ENCODE results near the gene OR11H1. TPM values are rescaled to one million over a fixed set of nuclear protein-coding genes. Genes with fewer than 3 reads are reported as not detected.
"Not testable (repeated sequence)": the region's sequence is repeated elsewhere in the genome, so short reads cannot be mapped to it uniquely, and the experiment has no call there.

The OR11H1 gene, protein sequence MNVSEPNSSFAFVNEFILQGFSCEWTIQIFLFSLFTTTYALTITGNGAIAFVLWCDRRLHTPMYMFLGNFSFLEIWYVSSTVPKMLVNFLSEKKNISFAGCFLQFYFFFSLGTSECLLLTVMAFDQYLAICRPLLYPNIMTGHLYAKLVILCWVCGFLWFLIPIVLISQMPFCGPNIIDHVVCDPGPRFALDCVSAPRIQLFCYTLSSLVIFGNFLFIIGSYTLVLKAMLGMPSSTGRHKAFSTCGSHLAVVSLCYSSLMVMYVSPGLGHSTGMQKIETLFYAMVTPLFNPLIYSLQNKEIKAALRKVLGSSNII
- total RNA-seq (2014; rRNA removed; shearing (Covaris generic)): not detected in 2 replicates
- polyA plus RNA-seq (2014; cell fraction: nucleus; rRNA removed): not detected in 2 replicates

DNA sequence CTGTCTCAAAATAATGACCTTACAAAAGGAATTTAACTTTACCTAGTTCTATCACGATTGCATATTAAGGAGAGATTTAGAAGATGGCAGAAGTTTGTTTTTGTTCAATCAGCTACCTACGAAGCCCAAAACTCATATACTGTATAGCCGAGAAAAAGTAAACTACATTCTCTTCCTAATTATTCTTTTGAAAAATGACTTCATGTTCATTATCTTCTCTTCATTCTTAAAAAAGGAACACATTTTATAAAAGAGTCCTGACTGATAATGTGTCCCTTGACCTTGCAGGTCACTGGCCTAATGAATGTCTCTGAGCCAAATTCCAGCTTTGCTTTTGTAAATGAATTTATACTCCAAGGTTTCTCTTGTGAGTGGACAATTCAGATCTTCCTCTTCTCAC is at the start of gene OR11H1:
TSS of gene OR11H1 (plus strand) at position 301 of the 400 bp plus-strand sequence. CDS start at position 301, 0 bp downstream.
- not testable (repeated sequence) for DNase-seq (ENCODE audit: extremely low read depth, low read depth)

DNA sequence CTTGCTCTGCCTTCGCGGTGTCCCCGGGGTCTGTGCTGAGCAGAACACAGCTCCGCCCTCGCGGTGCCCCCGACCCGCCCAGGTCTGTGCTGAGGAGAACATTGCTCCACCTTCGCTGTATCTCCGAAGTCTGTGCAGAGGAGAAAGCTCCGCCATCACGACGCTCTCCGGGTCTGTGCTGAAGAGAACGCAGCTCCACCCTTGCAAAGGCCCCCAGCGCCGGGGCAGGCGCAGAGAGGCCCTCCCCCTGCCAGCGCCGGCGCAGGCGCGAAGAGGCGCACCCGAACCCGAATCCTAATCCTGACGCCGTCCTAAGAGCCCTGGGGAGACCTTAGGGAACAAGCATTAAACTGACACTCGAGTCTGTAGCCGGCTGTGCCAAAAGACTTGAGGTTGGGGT is 18.0 kb upstream of the OR11H1 start:
- DNase-seq (ENCODE audit: extremely low read depth, low read depth): not testable (repeated sequence)

DNA sequence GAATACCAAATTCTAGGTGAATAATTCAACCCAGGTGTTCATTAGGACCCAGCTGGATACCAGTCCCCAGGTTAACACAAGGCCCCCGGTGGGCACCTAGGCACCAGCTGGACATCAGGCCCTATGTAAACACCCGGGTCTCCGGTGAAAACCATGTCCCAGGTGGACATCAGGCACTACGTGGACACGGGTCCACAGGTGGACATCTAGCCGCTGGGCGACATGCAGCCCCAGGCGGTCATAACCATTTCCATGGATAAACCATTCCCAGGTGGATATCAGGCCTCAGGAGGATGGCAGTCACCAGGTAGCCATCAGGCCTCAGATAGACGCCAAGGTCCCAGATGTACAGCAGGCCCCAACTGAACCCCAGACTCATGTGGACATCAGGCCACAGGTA is 12.1 kb upstream of the OR11H1 start:
- DNase-seq (ENCODE audit: extremely low read depth, low read depth): not testable (repeated sequence)

DNA sequence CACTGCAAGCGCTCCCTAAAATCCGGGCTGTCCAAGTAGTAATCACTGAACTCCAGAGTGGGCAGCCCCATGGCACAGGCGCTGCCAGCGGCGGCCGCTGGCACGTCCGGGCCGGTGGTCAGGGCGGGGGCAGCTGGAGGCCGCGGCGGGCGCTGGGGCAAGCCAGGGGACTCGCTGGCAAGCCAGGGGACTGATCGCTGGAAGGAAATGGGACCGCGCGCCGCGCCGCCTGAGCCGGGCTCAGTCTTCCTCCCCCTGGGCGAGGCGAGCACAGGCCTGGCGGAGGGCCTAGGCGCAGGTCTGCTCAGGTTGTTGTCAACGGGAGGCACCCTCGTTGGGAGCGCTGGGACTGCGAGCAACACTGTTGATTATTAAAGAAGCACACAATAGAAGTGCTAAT is 25.8 kb downstream of the OR11H1 start:
- not testable (repeated sequence) for DNase-seq (ENCODE audit: extremely low read depth, low read depth)

DNA sequence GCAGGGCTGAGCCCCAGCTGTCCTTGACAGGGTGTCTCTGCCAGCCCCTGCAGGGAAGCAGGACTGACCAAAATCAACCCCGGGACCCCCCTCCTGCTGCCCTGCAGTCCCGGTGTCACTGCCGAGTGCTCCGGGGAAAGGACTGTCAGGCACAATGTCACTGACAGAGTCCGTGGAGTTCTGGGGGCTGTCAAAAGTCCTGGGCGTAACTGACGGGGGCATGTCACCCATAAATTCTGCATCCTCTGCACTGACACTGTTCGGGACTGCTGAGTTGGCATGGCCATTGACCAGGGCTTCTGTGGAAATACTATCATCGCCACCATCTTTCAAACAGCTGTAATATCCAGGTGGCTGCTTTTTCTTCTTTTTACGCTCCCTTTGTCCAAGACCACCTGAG is 35.5 kb downstream of the OR11H1 start:
- not testable (repeated sequence) for DNase-seq (ENCODE audit: extremely low read depth, low read depth)

DNA sequence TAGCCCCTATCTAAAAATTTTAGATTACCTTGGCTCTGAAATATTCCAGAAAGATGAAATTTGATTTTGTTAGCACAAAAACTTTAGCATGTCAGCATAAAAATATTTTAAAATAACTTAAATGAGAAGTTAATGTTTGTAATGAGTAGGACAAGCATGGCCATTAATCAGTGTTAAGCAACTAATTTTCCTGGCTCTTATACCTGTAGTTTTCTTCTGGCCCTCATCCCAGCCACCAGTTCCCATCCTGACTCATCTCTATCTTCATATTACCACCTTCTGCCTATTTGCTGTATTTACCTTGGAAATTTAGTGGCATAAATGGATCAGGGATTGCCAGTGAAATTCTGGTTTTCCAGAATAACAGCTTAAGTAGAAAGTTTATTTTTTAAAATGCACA is 37.1 kb downstream of the OR11H1 start:
- DNase-seq (ENCODE audit: extremely low read depth, low read depth): not testable (repeated sequence)

Other genes starting within 250 kb of the OR11H1 start
- not detected in 2 replicates for gene POTEH, start 161.8 kb downstream of the OR11H1 start, total RNA-seq (2014; rRNA removed; shearing (Covaris generic))

All from NCI-H460 (cell line).